Measurements from ENCODE around the gene KAT2B.

Gene KAT2B

DNA sequence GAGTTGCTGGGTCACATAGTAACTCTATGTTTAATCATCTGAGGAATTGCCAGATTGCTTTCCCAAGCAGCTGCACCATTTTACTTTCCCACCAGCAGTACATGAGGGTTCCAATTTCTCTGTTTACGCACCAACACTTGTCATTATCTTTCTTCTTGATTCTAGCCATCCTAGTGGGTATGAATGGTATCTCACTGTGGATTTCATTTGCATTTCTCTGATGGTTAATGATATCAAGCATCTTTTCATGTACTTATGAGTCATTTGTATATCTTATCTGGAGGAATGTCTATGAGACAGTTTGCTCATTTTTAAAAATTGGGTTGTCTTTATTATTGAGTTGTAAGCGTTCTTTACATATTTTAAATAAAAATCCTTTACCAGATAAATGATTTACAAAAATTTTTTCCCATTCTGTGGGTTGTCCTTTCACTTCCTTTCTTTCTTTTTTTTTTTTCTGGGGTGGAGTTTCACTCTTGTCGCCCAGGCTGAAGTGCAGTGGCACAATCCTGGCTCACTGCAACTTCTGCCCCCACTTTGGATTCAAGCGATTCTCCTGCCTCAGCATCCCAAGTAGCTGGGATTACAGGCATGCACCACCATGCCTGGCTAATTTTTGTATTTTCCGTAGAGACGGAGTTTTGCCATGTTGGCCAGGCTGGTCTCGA, 154.7 kb downstream of the KAT2B start:
- TF ChIP-seq, protein P1, sequence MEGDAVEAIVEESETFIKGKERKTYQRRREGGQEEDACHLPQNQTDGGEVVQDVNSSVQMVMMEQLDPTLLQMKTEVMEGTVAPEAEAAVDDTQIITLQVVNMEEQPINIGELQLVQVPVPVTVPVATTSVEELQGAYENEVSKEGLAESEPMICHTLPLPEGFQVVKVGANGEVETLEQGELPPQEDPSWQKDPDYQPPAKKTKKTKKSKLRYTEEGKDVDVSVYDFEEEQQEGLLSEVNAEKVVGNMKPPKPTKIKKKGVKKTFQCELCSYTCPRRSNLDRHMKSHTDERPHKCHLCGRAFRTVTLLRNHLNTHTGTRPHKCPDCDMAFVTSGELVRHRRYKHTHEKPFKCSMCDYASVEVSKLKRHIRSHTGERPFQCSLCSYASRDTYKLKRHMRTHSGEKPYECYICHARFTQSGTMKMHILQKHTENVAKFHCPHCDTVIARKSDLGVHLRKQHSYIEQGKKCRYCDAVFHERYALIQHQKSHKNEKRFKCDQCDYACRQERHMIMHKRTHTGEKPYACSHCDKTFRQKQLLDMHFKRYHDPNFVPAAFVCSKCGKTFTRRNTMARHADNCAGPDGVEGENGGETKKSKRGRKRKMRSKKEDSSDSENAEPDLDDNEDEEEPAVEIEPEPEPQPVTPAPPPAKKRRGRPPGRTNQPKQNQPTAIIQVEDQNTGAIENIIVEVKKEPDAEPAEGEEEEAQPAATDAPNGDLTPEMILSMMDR (conservative IDR thresholded peaks at IDR 0.05), result no peak
- no peak overlapping the region for H3K27ac ChIP-seq

DNA sequence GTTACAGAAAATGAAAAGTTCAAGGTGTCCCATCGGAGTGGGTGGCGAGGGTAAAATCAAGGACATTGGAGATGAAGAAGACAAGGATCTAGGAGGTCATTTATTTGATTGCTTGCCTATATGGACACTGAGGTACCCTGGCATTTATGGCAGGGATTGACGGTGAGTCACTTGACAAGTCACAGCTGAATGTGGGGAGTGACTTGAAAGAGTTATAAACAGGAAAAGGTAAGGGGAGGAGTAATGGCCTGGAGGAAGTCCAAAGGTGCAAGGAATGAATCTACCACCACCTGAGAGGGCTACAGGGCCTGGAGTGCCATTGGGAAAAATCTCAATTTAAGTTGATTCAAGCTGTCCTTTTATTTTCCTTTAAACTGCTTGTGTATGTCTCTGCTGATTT, 157.5 kb downstream of the KAT2B start:
- H3K27ac ChIP-seq, result no peak overlapping the region
- TF ChIP-seq, protein P1 (conservative IDR thresholded peaks at IDR 0.05), result no peak

DNA sequence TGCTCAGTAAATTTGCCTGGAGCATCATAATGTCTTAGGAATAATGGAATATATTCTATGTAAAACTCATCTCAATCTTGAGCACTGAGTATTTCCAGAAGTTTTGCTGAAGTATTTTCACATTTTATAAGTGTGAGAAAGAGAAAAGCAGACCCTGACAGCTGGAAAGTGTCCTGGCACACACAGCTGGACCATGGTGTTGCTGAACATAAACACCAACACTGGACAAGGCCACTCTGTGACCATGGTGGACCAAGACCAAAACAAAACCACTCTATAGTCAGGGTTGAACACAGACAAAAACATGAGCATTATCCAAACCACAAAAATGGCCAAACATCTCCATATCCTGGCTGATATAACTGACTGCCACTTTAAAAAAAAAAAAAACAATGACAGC, 160.9 kb downstream of the KAT2B start:
- TF ChIP-seq, protein P1 (conservative IDR thresholded peaks at IDR 0.05), result no peak
- no peak overlapping the region for H3K27ac ChIP-seq

Measured in VCaP (cell line).